ENCODE data around the gene NCOA1. TPM values are rescaled to one million over a fixed set of nuclear protein-coding genes. Genes with fewer than 3 reads are reported as not detected.

Gene NCOA1
- polyA plus RNA-seq, 1 donor from 2014 or later = 23.0 TPM

DNA sequence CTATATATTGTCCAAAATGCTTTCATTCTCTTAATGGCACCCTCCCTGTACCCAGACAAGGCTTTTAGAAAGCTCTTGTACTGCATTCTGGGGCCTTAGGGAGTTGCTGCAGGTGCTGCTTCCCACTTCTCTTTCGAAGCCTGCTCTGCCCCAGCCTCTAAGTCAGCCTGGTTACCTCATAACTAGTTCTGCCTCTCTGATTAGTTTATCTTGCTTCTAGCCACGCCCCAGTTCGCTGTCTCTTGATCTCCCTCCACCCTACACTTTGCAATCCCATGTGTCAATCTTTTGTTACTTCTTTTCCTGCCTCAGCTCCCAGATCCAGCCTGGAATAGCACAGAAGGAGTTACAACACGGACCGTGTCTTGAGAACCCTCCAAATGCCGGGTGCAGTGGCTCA, 13.8 kb upstream of the NCOA1 start:
- Histone ChIP-seq H3K4me2 (ENCODE audit: low read length) (no peak overlapping the region), H3K27me3 (ENCODE audit: insufficient read depth, low read depth, low read length) (no peaks in the 10 kb centered on the region), H3F3A (ENCODE audit: insufficient read depth, low read length, poor library complexity, severe bottlenecking) (no peaks in the 10 kb centered on the region), H3K4me3 (ENCODE audit: low read length) (no peak overlapping the region), H2AFZ (ENCODE audit: low read depth, low read length) (no peak overlapping the region), H3K36me3 (ENCODE audit: insufficient read depth, low read length) (no peaks in the 10 kb centered on the region), H3K79me2 (replicated peaks; ENCODE audit: insufficient read depth, low read length) (no peaks in the 10 kb centered on the region), H3K9ac (ENCODE audit: low read length) (no peak overlapping the region), H3K9me3 (ENCODE audit: low read length) (no peaks in the 10 kb centered on the region), H3K9me2 (ENCODE audit: insufficient read depth, low read length) (no peaks in the 10 kb centered on the region), H4K20me1 (ENCODE audit: insufficient read depth) (no peaks in the 10 kb centered on the region), H3K27ac (ENCODE audit: low read length) (no peak overlapping the region)
- TF ChIP-seq, protein P1, sequence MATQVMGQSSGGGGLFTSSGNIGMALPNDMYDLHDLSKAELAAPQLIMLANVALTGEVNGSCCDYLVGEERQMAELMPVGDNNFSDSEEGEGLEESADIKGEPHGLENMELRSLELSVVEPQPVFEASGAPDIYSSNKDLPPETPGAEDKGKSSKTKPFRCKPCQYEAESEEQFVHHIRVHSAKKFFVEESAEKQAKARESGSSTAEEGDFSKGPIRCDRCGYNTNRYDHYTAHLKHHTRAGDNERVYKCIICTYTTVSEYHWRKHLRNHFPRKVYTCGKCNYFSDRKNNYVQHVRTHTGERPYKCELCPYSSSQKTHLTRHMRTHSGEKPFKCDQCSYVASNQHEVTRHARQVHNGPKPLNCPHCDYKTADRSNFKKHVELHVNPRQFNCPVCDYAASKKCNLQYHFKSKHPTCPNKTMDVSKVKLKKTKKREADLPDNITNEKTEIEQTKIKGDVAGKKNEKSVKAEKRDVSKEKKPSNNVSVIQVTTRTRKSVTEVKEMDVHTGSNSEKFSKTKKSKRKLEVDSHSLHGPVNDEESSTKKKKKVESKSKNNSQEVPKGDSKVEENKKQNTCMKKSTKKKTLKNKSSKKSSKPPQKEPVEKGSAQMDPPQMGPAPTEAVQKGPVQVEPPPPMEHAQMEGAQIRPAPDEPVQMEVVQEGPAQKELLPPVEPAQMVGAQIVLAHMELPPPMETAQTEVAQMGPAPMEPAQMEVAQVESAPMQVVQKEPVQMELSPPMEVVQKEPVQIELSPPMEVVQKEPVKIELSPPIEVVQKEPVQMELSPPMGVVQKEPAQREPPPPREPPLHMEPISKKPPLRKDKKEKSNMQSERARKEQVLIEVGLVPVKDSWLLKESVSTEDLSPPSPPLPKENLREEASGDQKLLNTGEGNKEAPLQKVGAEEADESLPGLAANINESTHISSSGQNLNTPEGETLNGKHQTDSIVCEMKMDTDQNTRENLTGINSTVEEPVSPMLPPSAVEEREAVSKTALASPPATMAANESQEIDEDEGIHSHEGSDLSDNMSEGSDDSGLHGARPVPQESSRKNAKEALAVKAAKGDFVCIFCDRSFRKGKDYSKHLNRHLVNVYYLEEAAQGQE (IDR thresholded peaks at IDR 0.05; ENCODE audit: borderline replicate concordance) = no peak
- TF ChIP-seq EZH2 (IDR thresholded peaks at IDR 0.05; ENCODE audit: borderline replicate concordance, insufficient read depth, low read length, poor library complexity, severe bottlenecking) = no peak
- no peak for TF ChIP-seq TAF1 (IDR thresholded peaks at IDR 0.05; ENCODE audit: low read depth)
- no peak for TF ChIP-seq POLR2AphosphoS5 (IDR thresholded peaks at IDR 0.05)
- TF ChIP-seq RAD21 (conservative IDR thresholded peaks at IDR 0.05) = no peak
- TF ChIP-seq, protein P2, sequence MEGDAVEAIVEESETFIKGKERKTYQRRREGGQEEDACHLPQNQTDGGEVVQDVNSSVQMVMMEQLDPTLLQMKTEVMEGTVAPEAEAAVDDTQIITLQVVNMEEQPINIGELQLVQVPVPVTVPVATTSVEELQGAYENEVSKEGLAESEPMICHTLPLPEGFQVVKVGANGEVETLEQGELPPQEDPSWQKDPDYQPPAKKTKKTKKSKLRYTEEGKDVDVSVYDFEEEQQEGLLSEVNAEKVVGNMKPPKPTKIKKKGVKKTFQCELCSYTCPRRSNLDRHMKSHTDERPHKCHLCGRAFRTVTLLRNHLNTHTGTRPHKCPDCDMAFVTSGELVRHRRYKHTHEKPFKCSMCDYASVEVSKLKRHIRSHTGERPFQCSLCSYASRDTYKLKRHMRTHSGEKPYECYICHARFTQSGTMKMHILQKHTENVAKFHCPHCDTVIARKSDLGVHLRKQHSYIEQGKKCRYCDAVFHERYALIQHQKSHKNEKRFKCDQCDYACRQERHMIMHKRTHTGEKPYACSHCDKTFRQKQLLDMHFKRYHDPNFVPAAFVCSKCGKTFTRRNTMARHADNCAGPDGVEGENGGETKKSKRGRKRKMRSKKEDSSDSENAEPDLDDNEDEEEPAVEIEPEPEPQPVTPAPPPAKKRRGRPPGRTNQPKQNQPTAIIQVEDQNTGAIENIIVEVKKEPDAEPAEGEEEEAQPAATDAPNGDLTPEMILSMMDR (IDR thresholded peaks at IDR 0.05; ENCODE audit: poor library complexity, severe bottlenecking) = no peak
- no peak for TF ChIP-seq EP300 (conservative IDR thresholded peaks at IDR 0.05; ENCODE audit: poor library complexity, severe bottlenecking)
- no peak for TF ChIP-seq MXI1 (conservative IDR thresholded peaks at IDR 0.05; ENCODE audit: poor library complexity, severe bottlenecking)
- TF ChIP-seq SMC3 (conservative IDR thresholded peaks at IDR 0.05; ENCODE audit: poor library complexity) = no peak

DNA sequence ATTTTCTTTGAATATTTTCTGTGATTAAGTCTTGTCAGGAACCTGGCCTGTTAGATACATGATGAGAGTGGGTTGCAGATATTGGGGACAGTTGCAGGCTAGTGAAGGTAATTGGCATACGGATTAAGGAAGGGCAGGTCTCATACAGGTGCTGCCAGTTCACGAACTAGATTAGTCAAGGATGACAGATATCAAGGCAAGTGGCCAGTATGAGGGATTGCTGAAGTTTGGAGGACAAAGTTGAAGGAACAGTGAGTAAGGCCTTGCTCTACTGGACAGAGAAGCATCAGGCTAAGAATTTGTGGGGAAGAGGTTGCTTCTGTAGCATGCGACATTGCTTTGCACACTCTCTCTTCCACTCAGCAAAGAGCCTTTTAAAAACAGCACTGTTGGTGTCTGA, 12.8 kb upstream of the NCOA1 start:
- H3K36me3 ChIP-seq (ENCODE audit: insufficient read depth, low read length) = no peaks in the 10 kb centered on the region
- H2AFZ ChIP-seq (ENCODE audit: low read depth, low read length) = no peak overlapping the region
- no peak for TF ChIP-seq EP300 (conservative IDR thresholded peaks at IDR 0.05; ENCODE audit: poor library complexity, severe bottlenecking)
- no peak for TF ChIP-seq RAD21 (conservative IDR thresholded peaks at IDR 0.05)
- TF ChIP-seq, protein P1 (IDR thresholded peaks at IDR 0.05; ENCODE audit: borderline replicate concordance) = no peak
- no peak for TF ChIP-seq POLR2AphosphoS5 (IDR thresholded peaks at IDR 0.05)
- H3K27ac ChIP-seq (ENCODE audit: low read length) = no peak overlapping the region
- no peaks in the 10 kb centered on the region for H3K9me3 ChIP-seq (ENCODE audit: low read length)
- no peak overlapping the region for H3K9ac ChIP-seq (ENCODE audit: low read length)
- no peaks in the 10 kb centered on the region for H3K27me3 ChIP-seq (ENCODE audit: insufficient read depth, low read depth, low read length)
- no peaks in the 10 kb centered on the region for H3F3A ChIP-seq (ENCODE audit: insufficient read depth, low read length, poor library complexity, severe bottlenecking)
- H3K79me2 ChIP-seq (replicated peaks; ENCODE audit: insufficient read depth, low read length) = no peaks in the 10 kb centered on the region
- H3K4me3 ChIP-seq (ENCODE audit: low read length) = no peak overlapping the region
- H3K9me2 ChIP-seq (ENCODE audit: insufficient read depth, low read length) = no peaks in the 10 kb centered on the region
- no peak overlapping the region for H3K4me2 ChIP-seq (ENCODE audit: low read length)
- H4K20me1 ChIP-seq (ENCODE audit: insufficient read depth) = no peaks in the 10 kb centered on the region
